Caco-2 (cell line): ENCODE data around the gene BRD7. TPM values are rescaled to one million over a fixed set of nuclear protein-coding genes. Genes with fewer than 3 reads are reported as not detected.

Experiments
- BruUV-seq: library from RNA; stranded (reverse); fragments of 400-500 nt; replicated peaks from 2 replicates; lab custom pipeline; 2021; lab: Mats Ljungman, UMichigan
- CTCF ChIA-PET: fragments of 300-600 bp; sonication (Branson Sonifier 250); formaldehyde crosslinking; loops from one replicate; lab custom pipeline; 2022; ENCODE audit warnings: antibody characterized with exemption; lab: Charles Lee
- POLR2A ChIA-PET: fragments of 300-600 bp; sonication (Branson Sonifier 250); formaldehyde crosslinking; loops from one replicate; lab custom pipeline; 2022; ENCODE audit warnings: antibody characterized with exemption; lab: Charles Lee
- DNase-seq, 2 experiments: peaks; one replicate each; pipeline versions ENCODE4 v3.0.0 to v3.0.0-alpha.2; 2020 to 2022
- H3K27me3 ChIP-seq: replicated peaks from 2 replicates; pipeline ENCODE4 v1.6.0; 2011; ENCODE audit warnings: low read length; ENCODE audit not compliant: control insufficient read depth, insufficient read depth
- H3K36me3 ChIP-seq: 2 replicates; pipeline ENCODE4 v1.5.1; 2011; ENCODE audit warnings: low read length; ENCODE audit not compliant: control insufficient read depth, insufficient read depth
- H3K4me1 ChIP-seq: fragments of 250-450 bp; sonication (Bioruptor Pico); 2 replicates; pipeline ENCODE4 v1.5.1; 2020; ENCODE audit warnings: mild to moderate bottlenecking
- H3K4me3 ChIP-seq: 2 replicates; pipeline ENCODE4 v1.5.1; 2011; ENCODE audit warnings: low read depth, mild to moderate bottlenecking, control low read depth, low read length
- H3K9me3 ChIP-seq: fragments of 250-450 bp; sonication (Bioruptor Pico); 2 replicates; pipeline ENCODE4 v1.5.1; 2020; ENCODE audit warnings: mild to moderate bottlenecking, moderate library complexity
- H3K27ac Mint-ChIP-seq: one replicate; pipeline ENCODE4 v1.8.0; 2022; ENCODE audit warnings: mixed read lengths; ENCODE audit not compliant: unreplicated experiment
- H3K27me3 Mint-ChIP-seq: one replicate; pipeline ENCODE4 v1.8.0; 2022; ENCODE audit warnings: mixed read lengths; ENCODE audit not compliant: insufficient read depth, unreplicated experiment
- H3K36me3 Mint-ChIP-seq: one replicate; pipeline ENCODE4 v1.8.0; 2022; ENCODE audit warnings: mild to moderate bottlenecking, mixed read lengths; ENCODE audit not compliant: insufficient read depth, unreplicated experiment
- H3K4me1 Mint-ChIP-seq: one replicate; pipeline ENCODE4 v1.8.0; 2022; ENCODE audit warnings: low read depth, mixed read lengths; ENCODE audit not compliant: unreplicated experiment
- H3K4me3 Mint-ChIP-seq: one replicate; pipeline ENCODE4 v1.8.0; 2022; ENCODE audit warnings: mild to moderate bottlenecking, moderate library complexity, mixed read lengths; ENCODE audit not compliant: unreplicated experiment
- H3K9me3 Mint-ChIP-seq: one replicate; pipeline ENCODE4 v1.8.0; 2022; ENCODE audit warnings: mixed read lengths; ENCODE audit not compliant: unreplicated experiment
- CTCF ChIP-seq, 2 experiments: fragments of 200-600 bp in 1 of 2; IDR thresholded peaks; 1 replicate in 1 of 2; 2 replicates in 1 of 2; pipeline versions ENCODE4 v1.5.1 to v1.8.0; 2011 to 2022; ENCODE audit warnings: antibody characterized with exemption in 1 of 2, control low read depth in 1 of 2, inconsistent platforms in 1 of 2, low read depth in 1 of 2, low read length in 1 of 2, mild to moderate bottlenecking in 1 of 2, moderate library complexity in 1 of 2; ENCODE audit not compliant: insufficient read depth in 1 of 2, severe bottlenecking in 1 of 2, unreplicated experiment in 1 of 2
- intact Hi-C: fragments of 100-400 bp; cut with micrococcal nuclease; formaldehyde crosslinking; loops from one replicate; pipeline ENCODE4 v1.10.0; 2022; ENCODE audit not compliant: unreplicated experiment
- total RNA-seq: library from RNA; stranded (reverse); gene quantifications from 2 replicates; pipeline ENCODE4 v1.2.3, GENCODE V29; 2022

Gene BRD7
- total RNA-seq, 1 experiment from 2014 or later, result 170 TPM

DNA sequence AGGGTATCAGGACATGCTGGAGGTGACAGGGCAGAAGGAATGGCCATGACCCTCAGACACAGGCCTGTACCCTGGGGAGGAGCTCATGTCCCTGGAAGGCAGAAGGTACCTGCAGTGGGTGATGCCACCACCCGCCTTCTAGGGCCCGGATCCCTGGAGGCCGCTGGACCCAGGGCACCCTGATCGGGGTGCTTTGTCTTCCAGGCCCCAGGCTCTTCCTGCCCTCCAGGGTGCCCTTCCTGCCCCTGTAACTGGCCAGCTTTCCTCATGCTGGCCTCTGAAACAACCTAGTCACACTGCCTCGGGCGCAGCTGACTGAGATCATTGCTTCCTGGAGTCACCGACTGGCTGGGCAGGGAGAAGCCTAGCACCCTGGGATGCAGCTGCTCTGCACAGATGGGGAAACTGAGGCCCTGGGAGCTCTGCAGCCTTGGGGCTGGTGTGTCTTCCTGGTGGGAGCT is 96.6 kb downstream of the BRD7 start:
- H3K27ac Mint-ChIP-seq, result no peak overlapping the region
- Histone ChIP-seq H3K4me3 (no peak overlapping the region), H3K9me3 (no peaks in the 10 kb centered on the region), H3K27me3 (no peaks in the 10 kb centered on the region), H3K36me3 (no peaks in the 10 kb centered on the region; the same call in none of the 2 replicates), H3K4me1 (0 out of 2 replicates have a peak, but pooled peaks cover 1% of the 10 kb centered on the region)
- H3K4me1 Mint-ChIP-seq, result no peaks in the 10 kb centered on the region
- no peak for TF ChIP-seq CTCF (IDR thresholded peaks at IDR 0.05; ENCODE audit: insufficient read depth in 1 of 2, low read depth in 1 of 2, low read length in 1 of 2, severe bottlenecking in 1 of 2, unreplicated experiment in 1 of 2)
- POLR2A ChIA-PET, result no interaction called here
- no TSS peak for BruUV-seq
- no peaks in the 10 kb centered on the region for H3K9me3 Mint-ChIP-seq
- no peak for DNase-seq
- H3K27me3 Mint-ChIP-seq, result no peaks in the 10 kb centered on the region
- intact Hi-C loops, result no loop called here
- peaks cover 16% of the 10 kb centered on the region for H3K36me3 Mint-ChIP-seq
- CTCF ChIA-PET, result no interaction called here
- H3K4me3 Mint-ChIP-seq, result no peak overlapping the region

- Histone ChIP-seq H3K4me1 (no peaks in the 10 kb centered on the region), H3K36me3 (no peaks in the 10 kb centered on the region; the same call in none of the 2 replicates), H3K27me3 (no peaks in the 10 kb centered on the region), H3K4me3 (no peak overlapping the region), H3K9me3 (no peaks in the 10 kb centered on the region)
- no peak for TF ChIP-seq CTCF (IDR thresholded peaks at IDR 0.05; ENCODE audit: insufficient read depth in 1 of 2, low read depth in 1 of 2, low read length in 1 of 2, severe bottlenecking in 1 of 2, unreplicated experiment in 1 of 2)
- no peak for DNase-seq
- Mint-ChIP-seq H3K36me3 (peaks cover 16% of the 10 kb centered on the region), H3K4me3 (no peak overlapping the region), H3K9me3 (no peaks in the 10 kb centered on the region), H3K4me1 (no peaks in the 10 kb centered on the region), H3K27ac (no peak overlapping the region), H3K27me3 (no peaks in the 10 kb centered on the region)
- ChIA-PET POLR2A (no interaction called here), CTCF (interaction anchor here (1.1 kb wide), 1 partner anchor 11 kb away, joined by 3 read pairs; no protein-coding TSS in a partner anchor)
- no TSS peak for BruUV-seq
- intact Hi-C loops, result no loop called here
These were observed 97.4 kb downstream of the BRD7 start for GRCh38 chr16:50271148-50272041.

DNA sequence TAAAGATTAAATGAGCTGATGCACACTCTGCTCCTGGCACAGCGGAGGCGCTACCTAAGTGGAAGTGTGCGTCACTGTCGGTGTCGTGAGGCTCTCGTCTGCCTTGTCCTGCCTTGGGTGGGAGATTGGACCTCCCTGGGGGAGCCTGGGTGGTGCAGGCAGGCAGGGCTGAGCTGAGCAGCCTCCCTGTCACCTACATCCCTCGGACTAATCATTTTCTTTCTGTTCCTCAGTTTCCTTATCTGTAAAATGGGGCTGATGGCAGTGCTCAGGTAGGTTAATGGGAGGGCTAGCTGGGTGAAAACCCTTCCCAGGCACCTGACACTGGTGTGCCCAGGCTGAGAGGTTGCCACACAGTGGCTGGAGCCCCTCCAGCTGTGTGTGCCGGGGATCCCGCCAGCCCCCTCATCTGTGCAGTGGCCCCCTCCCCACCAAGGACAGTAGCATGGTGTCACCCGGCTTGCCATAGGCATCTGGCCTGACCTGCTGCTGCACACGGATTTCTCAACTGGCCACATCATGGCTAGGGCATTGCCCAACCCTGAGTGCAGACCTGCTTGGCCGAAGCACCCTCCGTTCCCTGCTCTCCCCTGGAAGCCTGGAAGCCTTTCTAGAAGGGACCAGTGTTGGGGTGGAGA is 98.2 kb downstream of the BRD7 start:
- Histone ChIP-seq H3K36me3 (no peaks in the 10 kb centered on the region; the same call in none of the 2 replicates), H3K4me3 (no peak overlapping the region), H3K9me3 (no peaks in the 10 kb centered on the region), H3K4me1 (no peaks in the 10 kb centered on the region), H3K27me3 (no peaks in the 10 kb centered on the region)
- H3K9me3 Mint-ChIP-seq, result no peaks in the 10 kb centered on the region
- peaks cover 16% of the 10 kb centered on the region for H3K36me3 Mint-ChIP-seq
- TF ChIP-seq CTCF (IDR thresholded peaks at IDR 0.05; ENCODE audit: insufficient read depth in 1 of 2, low read depth in 1 of 2, low read length in 1 of 2, severe bottlenecking in 1 of 2, unreplicated experiment in 1 of 2), result no peak
- H3K4me1 Mint-ChIP-seq, result no peaks in the 10 kb centered on the region
- H3K27ac Mint-ChIP-seq, result no peak overlapping the region
- DNase-seq, result no peak
- CTCF ChIA-PET, result interaction anchor here (1.1 kb wide), 1 partner anchor 10 kb away, joined by 3 read pairs; no protein-coding TSS in a partner anchor
- POLR2A ChIA-PET, result no interaction called here
- H3K4me3 Mint-ChIP-seq, result no peak overlapping the region
- intact Hi-C loops, result no loop called here
- no peaks in the 10 kb centered on the region for H3K27me3 Mint-ChIP-seq
- BruUV-seq, result no TSS peak
